GM12872 (cell line): Measurements from ENCODE around the gene RAB3C.

Experiments used
- CTCF ChIP-seq: IDR thresholded peaks from 3 replicates; pipeline ENCODE4 v1.5.1; 2011; ENCODE audit warnings: low read depth, mild to moderate bottlenecking, low read length, moderate library complexity; ENCODE audit not compliant: insufficient read depth

The RAB3C gene

GRCh38 chr5:58674711-58675110 lies 91.8 kb downstream of the RAB3C start:
- no peak for TF ChIP-seq CTCF

GRCh38 chr5:58675341-58675740 lies 92.5 kb downstream of the RAB3C start:
- TF ChIP-seq CTCF: no peak

- no peak for TF ChIP-seq CTCF
Observed at GRCh38 chr5:58677650-58678049, 94.8 kb downstream of the RAB3C start.

GRCh38 chr5:58680503-58680902 lies 97.6 kb downstream of the RAB3C start:
- TF ChIP-seq CTCF: no peak

- no peak for TF ChIP-seq CTCF
Observed at GRCh38 chr5:58681943-58682342, 99.1 kb downstream of the RAB3C start.

- no peak for TF ChIP-seq CTCF
Observed at GRCh38 chr5:58683567-58683966, 100.7 kb downstream of the RAB3C start.

- no peak for TF ChIP-seq CTCF
Observed at GRCh38 chr5:58687079-58687478, 104.2 kb downstream of the RAB3C start.

GRCh38 chr5:58687595-58687994 lies 104.7 kb downstream of the RAB3C start:
- TF ChIP-seq CTCF: no peak
